ENCODE data around the gene TAAR9. TPM values are rescaled to one million over a fixed set of nuclear protein-coding genes. Genes with fewer than 3 reads are reported as not detected.
"Not testable (repeated sequence)": the region's sequence is repeated elsewhere in the genome, so short reads cannot be mapped to it uniquely, and the experiment has no call there.

The TAAR9 gene
- total RNA-seq, 1 donor from 2014 or later = not detected

DNA sequence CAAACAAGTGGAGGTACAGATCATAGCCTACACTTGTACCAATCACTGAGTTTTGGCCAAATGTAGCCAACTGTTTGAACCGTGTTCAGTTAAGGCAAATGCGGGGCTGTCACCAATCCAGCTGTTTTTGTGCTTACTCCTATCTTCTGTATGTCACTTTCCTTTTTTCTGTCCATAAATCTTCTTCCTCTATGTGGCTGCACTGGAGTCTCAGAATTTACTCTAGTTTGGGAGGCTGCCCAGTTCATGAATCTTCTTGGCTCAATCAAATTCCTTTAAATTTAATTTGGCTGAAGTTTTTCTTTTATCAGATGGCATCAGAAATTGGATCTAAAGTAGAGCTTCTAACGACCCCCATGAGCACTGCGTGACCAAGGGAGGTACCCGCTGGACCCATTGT, 13.4 kb upstream of the TAAR9 start:
- no peak for DNase-seq (ENCODE audit: extremely low spot score in 2 of 2)
- intact Hi-C loops (cut with DNase I) = no loop called here
- no peak overlapping the region for H3K4me3 ChIP-seq
- no peaks in the 10 kb centered on the region for H3K36me3 ChIP-seq
- no peak for TF ChIP-seq POLR2A (IDR thresholded peaks at IDR 0.05)
- no peak for TF ChIP-seq CTCF (IDR thresholded peaks at IDR 0.05)
- no peak for TF ChIP-seq POLR2AphosphoS5 (IDR thresholded peaks at IDR 0.05; ENCODE audit: insufficient read depth in 1 of 2, low read depth in 1 of 2)
- H3K4me1 ChIP-seq = no peaks in the 10 kb centered on the region
- H3K27me3 ChIP-seq = no peaks in the 10 kb centered on the region
- no peak overlapping the region for H3K27ac ChIP-seq
- H3K9me3 ChIP-seq = no peaks in the 10 kb centered on the region

- no peaks in the 10 kb centered on the region for H3K36me3 ChIP-seq
- H3K4me1 ChIP-seq = no peaks in the 10 kb centered on the region
- no peak for TF ChIP-seq POLR2A (IDR thresholded peaks at IDR 0.05)
- TF ChIP-seq CTCF (IDR thresholded peaks at IDR 0.05) = no peak
- TF ChIP-seq POLR2AphosphoS5 (IDR thresholded peaks at IDR 0.05; ENCODE audit: insufficient read depth in 1 of 2, low read depth in 1 of 2) = no peak
- H3K4me3 ChIP-seq = no peak overlapping the region
- no peak for DNase-seq (ENCODE audit: extremely low spot score in 2 of 2)
- H3K27me3 ChIP-seq = no peaks in the 10 kb centered on the region
- no peaks in the 10 kb centered on the region for H3K9me3 ChIP-seq
- intact Hi-C loops (cut with DNase I) = no loop called here
- H3K27ac ChIP-seq = no peak overlapping the region
Measured at GRCh38 chr6:132525866-132526265, 12.2 kb upstream of the TAAR9 start.

DNA sequence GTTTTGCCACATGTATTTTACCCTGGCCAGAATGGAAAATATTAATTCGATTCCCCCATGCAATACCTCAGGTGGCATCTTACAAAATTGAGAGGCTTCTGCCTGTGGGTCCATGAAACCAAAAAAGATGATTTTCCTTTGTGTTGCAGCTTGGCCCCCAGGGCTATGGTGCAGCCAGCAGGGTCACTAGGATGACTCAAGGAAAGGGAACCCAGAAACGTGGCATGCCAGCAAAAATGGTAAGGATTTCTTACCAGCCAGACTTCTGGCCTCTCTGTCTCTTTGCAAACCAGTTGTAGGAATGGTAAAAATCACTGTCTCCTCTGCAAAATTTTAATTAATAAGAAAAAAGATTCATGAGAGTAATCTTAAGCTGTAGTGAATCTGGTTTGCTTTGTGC, 11.6 kb upstream of the TAAR9 start:
- Histone ChIP-seq H3K4me3 (no peak overlapping the region), H3K27me3 (no peaks in the 10 kb centered on the region), H3K27ac (no peak overlapping the region), H3K9me3 (no peaks in the 10 kb centered on the region), H3K4me1 (no peaks in the 10 kb centered on the region), H3K36me3 (no peaks in the 10 kb centered on the region)
- no peak for DNase-seq (ENCODE audit: extremely low spot score in 2 of 2)
- intact Hi-C loops (cut with DNase I) = no loop called here
- no peak for TF ChIP-seq POLR2A (IDR thresholded peaks at IDR 0.05)

- no peak overlapping the region for H3K4me3 ChIP-seq
- H3K36me3 ChIP-seq = no peaks in the 10 kb centered on the region
- H3K27ac ChIP-seq = no peak overlapping the region
- TF ChIP-seq POLR2AphosphoS5 (IDR thresholded peaks at IDR 0.05; ENCODE audit: insufficient read depth in 1 of 2, low read depth in 1 of 2) = no peak
- no peaks in the 10 kb centered on the region for H3K9me3 ChIP-seq
- no peak for DNase-seq (ENCODE audit: extremely low spot score in 2 of 2)
- no peaks in the 10 kb centered on the region for H3K4me1 ChIP-seq
- H3K27me3 ChIP-seq = no peaks in the 10 kb centered on the region
- intact Hi-C loops (cut with DNase I) = no loop called here
Measured at GRCh38 chr6:132527791-132528190, 10.3 kb upstream of the TAAR9 start.

- H3K36me3 ChIP-seq = no peaks in the 10 kb centered on the region
- no peak for TF ChIP-seq POLR2A (IDR thresholded peaks at IDR 0.05)
- TF ChIP-seq POLR2AphosphoS5 (IDR thresholded peaks at IDR 0.05; ENCODE audit: insufficient read depth in 1 of 2, low read depth in 1 of 2) = peak in 1 of 2 donors; percentile 16
- peak; percentile 66 to 79 (median 77) for TF ChIP-seq CTCF (IDR thresholded peaks at IDR 0.05)
- DNase-seq (ENCODE audit: extremely low spot score in 2 of 2) = no peak
- H3K9me3 ChIP-seq = no peaks in the 10 kb centered on the region
- no peaks in the 10 kb centered on the region for H3K4me1 ChIP-seq
- H3K4me3 ChIP-seq = no peak overlapping the region
- no peaks in the 10 kb centered on the region for H3K27me3 ChIP-seq
- intact Hi-C loops (cut with DNase I) = no loop called here
- H3K27ac ChIP-seq = no peak overlapping the region
Measured at GRCh38 chr6:132530293-132530974, 7.6 kb upstream of the TAAR9 start.

GRCh38 chr6:132534546-132534945, 3.5 kb upstream of the TAAR9 start:
- intact Hi-C loops (cut with DNase I); H3K36me3 ChIP-seq; H3K4me1 ChIP-seq; H3K27me3 ChIP-seq; H3K27ac ChIP-seq; H3K4me3 ChIP-seq; H3K9me3 ChIP-seq; DNase-seq (ENCODE audit: extremely low spot score in 2 of 2): not testable (repeated sequence)

Measured in vagina (tissue), 2 donors.